GM19395 (cell line): ENCODE measurements around the gene CREB3L1.

Experiments
- ATAC-seq: cut with Tn5 transposase; IDR thresholded peaks from one replicate; pipeline ENCODE4 v1.9.1; 2021; ENCODE audit warnings: mild to moderate bottlenecking, moderate library complexity; ENCODE audit not compliant: unreplicated experiment

The CREB3L1 gene

GRCh38 chr11:46363031-46363407 is 85.6 kb downstream of the CREB3L1 start:
- ATAC-seq: no peak

- no peak for ATAC-seq
These were observed 86.1 kb downstream of the CREB3L1 start for GRCh38 chr11:46363455-46364005.

GRCh38 chr11:46364056-46364455 is 86.6 kb downstream of the CREB3L1 start:
- ATAC-seq: no peak

- no peak for ATAC-seq
These were observed 87.3 kb downstream of the CREB3L1 start for GRCh38 chr11:46364791-46365190.

- no peak for ATAC-seq
These were observed 88.8 kb downstream of the CREB3L1 start for GRCh38 chr11:46366260-46366659.

- ATAC-seq: no peak
These were observed 89.2 kb downstream of the CREB3L1 start for GRCh38 chr11:46366661-46367161.

GRCh38 chr11:46367244-46367915 is 89.9 kb downstream of the CREB3L1 start:
- ATAC-seq: peak; percentile 74

GRCh38 chr11:46367916-46368267 is 90.4 kb downstream of the CREB3L1 start:
- ATAC-seq: no peak

- no peak for ATAC-seq
These were observed 92.1 kb downstream of the CREB3L1 start for GRCh38 chr11:46369458-46370152.

- no peak for ATAC-seq
These were observed 92.8 kb downstream of the CREB3L1 start for GRCh38 chr11:46370253-46370652.
